Hematopoietic multipotent progenitor cell treated with erythropoietin and hydrocortisone succinate and interleukin-3 and kit ligand, for 17 days (in vitro differentiated cells): ENCODE data around the gene GCGR.

Experiments used
- DNase-seq: peaks from one replicate; pipeline ENCODE4 v3.0.0-alpha.2; 2015; ENCODE audit warnings: low spot score

The GCGR gene

GRCh38 chr17:81811705-81812570 lies 8.0 kb downstream of the GCGR start:
- DNase-seq: no peak

DNA sequence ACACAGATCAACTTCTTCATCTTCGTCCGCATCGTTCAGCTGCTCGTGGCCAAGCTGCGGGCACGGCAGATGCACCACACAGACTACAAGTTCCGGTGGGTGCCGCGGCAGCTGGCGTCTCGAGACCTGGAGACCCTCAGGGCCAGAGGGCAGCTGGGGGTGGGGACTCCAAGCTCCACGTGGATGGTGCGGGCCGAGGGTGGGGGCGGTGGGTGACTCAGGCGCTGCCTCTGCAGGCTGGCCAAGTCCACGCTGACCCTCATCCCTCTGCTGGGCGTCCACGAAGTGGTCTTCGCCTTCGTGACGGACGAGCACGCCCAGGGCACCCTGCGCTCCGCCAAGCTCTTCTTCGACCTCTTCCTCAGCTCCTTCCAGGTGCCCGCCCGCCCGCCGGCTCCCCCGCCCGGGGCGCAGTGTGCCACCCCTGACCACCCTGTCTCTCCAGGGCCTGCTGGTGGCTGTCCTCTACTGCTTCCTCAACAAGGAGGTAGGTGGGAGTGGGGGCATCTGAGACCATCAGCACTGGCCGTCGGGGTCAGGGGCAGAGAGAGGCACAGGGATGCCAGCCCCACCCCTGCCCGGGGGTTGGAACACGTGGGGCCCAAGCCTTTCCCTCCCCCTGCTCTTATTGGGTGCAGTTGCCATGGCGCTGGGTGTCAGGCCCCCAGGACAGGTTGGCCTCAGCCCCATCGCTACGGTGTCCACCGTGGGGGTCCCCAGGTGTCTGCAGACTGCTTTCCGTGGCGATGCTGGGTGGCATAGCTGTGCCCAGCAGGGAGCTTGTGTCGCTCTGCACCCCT lies 8.8 kb downstream of the GCGR start:
- DNase-seq: no peak

DNA sequence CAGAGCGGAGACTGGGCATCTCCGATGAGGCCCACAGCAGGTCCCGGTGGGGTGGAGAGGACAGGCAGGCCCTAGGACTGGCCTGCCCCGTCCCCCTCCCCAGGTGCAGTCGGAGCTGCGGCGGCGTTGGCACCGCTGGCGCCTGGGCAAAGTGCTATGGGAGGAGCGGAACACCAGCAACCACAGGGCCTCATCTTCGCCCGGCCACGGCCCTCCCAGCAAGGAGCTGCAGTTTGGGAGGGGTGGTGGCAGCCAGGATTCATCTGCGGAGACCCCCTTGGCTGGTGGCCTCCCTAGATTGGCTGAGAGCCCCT lies 9.4 kb downstream of the GCGR start:
- no peak for DNase-seq

GRCh38 chr17:81813861-81814683 lies 10.1 kb downstream of the GCGR start:
- DNase-seq: no peak

DNA sequence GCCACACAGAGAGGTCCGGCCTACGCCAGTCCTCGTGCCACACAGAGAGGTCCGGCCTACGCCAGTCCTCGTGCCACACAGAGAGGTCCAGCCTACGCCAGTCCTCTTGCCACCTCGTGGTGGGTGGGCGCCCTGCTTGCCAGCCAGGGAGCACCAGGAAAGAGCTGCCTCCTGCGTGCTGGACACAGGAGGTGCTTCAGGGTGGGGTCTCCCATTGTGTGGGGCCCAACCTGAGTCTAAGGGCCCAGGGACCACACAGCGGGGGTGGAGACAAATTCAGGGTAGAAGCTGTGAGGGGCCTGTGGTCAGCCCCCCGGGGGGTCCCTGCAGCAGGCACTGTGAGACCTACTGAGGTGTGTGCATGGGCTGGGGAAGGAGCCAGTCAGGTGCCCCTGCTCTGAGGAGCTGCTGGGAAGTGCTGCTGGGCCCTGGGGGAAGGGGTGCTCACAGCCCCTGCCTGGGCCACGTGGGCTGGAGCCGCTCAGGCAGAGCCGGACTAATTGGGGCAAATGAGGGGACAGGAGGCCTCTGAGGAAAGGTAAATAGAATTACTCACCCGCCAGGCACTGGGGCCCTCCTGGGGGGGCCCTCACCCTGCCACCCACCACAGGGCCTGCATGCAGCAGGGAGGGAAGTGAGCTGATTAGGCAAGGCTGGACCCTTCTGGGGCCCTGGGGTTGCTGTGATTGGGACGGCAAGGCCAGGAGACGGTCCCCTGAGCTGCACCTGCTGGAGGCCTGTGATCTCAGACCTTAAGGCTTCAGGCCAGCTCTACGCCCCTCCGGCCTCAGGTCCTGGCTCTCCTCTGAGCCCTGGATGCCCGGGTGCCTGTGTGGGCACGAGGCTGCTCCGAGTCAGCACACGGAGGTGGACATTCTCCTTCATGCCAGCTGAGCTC lies 11.0 kb downstream of the GCGR start:
- no peak for DNase-seq

DNA sequence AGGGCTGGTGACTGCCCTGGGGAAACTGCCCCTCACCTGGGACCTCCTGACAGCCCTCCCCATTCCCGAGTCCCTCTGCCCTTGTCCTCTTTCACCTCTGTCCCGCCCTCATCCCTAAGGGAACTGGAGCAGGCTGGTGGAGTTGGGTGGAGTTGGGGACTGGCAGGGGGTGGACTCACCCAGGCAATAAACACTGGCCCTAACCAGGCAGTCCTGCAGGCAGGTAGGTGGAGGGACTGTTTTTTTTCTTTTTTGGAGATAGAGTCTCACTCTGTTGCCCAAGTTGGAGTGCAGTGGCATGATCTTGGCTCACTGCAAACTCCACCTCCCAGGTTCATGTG lies 11.7 kb downstream of the GCGR start:
- DNase-seq: no peak

DNA sequence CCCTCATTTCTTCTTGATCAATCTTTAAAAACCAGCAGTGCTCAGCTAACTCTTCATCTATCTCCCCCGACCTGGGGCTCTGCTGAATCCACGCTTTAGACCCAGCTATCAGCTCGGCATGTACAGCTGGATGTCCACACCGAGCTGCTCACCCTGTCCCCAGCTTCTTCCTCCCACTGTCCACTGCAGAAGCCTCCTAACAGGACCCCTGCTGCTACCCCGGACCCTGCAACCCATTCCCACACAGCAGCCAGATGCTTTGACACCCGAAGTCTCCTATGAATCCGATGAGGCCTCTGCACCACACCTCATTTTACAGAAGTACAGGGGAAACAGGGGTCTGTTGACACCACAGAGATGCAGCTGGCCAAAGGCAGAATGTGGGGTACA lies 13.8 kb downstream of the GCGR start:
- no peak for DNase-seq

GRCh38 chr17:81819708-81820107 lies 15.8 kb downstream of the GCGR start:
- no peak for DNase-seq

- no peak for DNase-seq
These were observed 17.2 kb downstream of the GCGR start for GRCh38 chr17:81821147-81821546.

GRCh38 chr17:81821603-81822311 lies 17.8 kb downstream of the GCGR start:
- peak; percentile 44 for DNase-seq

- DNase-seq: no peak
These were observed 18.3 kb downstream of the GCGR start for GRCh38 chr17:81822312-81822637.

GRCh38 chr17:81822996-81823819 lies 19.3 kb downstream of the GCGR start:
- DNase-seq: no peak

DNA sequence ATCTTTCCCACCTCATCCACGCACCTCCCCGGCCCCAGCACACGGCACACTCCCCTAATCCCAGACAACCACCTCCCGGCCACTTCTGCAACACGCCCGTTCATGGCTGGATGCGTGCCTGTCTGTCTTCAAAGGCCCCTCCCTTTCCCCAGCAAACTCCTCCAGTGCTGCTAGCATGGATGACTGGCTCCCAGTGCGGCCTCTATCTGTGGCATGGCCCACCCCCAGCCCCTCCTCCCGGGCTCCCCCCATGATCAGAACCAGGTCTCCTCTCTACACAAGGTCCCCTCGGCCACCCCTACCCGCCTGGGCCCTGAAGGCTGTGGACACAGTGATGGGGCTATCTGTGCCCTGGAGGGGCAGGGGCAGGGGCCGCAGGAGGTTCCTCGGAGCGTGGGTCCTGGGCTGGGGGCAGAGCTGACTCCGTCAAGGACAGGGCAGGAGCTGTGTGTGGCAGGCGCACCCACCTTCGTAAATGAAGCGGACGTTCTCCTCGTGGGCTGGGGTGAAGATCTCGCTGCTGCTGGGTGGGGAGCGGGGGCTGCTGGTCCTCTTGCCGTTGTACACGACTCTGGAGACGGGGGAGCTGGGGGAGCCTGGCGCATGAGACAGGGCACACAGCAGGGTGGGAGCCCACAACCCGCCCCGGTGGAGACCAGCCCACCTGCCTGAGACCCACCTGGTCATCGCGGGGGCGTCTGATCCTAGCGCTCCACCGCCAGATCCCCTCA lies 20.0 kb downstream of the GCGR start:
- DNase-seq: no peak

DNA sequence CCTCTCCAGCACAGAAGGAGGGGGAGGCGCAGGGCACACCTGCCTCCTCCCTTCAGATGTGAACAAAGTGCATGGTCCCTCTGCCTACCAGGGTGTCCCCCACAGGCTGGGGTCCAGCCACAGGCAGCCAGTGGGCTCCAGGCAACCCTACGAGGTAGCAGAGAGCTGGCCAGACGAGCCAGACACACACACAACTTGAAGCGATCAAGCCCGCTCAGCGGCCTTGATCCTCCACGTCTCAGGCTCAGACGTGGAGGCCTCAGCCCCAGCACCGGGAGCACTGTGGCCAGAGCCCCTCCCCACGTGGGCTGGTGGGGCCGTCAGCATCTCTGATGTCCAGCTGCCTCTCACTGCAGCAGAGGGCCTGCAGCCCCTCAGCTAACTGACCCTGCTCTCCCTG lies 20.6 kb downstream of the GCGR start:
- DNase-seq: no peak

DNA sequence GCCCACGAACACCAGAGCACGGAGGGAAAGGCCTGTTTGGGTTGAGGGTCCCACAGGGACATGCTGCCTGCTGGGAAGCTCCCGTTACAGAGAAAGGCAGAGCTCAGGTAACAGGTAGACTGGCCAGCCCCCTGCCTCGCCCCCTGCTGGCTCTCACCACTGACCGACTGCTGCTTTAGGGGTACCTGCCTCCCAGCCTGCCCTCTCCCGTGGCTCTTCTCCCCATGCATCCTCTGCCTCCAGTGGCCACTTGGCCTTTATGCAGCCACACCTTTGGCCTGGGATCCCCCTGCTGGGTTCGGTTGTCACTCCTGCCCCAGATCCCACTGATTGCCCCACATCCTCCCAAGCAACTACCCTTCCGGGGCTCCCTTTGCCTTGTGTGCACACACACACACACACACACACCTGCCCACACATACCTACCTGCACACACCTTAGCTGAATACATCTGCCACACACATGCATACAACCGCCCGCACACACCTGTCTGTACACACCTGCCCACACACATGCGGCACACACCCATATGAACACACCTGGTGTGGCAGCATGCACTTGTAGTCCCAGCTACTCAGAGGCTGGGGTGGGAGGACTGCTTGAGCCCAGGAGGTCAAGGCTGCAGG lies 22.0 kb downstream of the GCGR start:
- DNase-seq: no peak

DNA sequence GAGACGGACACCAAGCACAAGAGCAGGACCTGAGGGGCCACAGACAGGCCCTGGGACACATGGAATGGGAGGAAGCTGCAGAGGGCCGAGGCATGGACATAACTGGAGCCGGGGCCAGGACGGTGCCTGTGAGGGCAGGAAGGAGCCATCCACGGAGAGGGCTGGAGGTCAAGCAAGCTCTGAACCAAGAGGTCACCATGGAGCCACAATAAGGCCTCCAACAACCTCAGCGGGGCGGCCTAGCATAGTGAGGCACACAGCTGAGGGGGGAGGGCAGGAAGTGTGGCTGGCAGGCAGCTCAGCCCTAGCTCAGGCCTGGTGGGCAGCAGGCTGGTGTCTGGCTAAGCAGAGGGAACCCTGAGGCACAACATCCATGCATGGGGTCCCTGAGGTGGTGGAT lies 24.7 kb downstream of the GCGR start:
- DNase-seq: no peak

GRCh38 chr17:81829858-81830257 lies 25.9 kb downstream of the GCGR start:
- no peak for DNase-seq

DNA sequence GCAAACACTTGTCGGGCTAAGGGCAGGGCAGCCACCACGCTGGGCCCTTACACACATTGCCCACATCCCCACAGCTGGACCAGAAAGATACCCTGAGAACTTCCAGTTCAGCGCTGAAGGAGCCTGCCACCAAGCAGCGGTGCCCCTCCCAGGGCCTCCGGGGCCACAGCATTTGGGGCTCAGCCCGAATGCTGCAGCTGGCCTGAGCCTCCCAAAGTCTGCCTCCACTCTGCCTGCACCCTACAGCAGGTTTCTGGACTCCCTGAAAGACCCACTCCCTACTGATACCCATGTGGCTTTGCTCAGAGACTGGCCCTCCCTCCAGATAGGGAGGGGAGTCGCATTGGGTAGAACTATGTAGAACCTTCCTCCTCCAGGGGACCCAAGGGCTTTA lies 27.6 kb downstream of the GCGR start:
- DNase-seq: peak; percentile 19

- DNase-seq: peak; percentile 10
These were observed 28.1 kb downstream of the GCGR start for GRCh38 chr17:81831957-81832607.
